Kidney epithelial cell (primary cell): ENCODE data around the gene TRMT10C. TPM values are rescaled to one million over a fixed set of nuclear protein-coding genes. Genes with fewer than 3 reads are reported as not detected.

Experiments used
- DNase-seq: peaks from one replicate; pipeline ENCODE4 v3.0.0-alpha.2; 2010; ENCODE audit warnings: low read depth
- H3K27me3 ChIP-seq: 2 replicates; pipeline ENCODE4 v1.6.0; 2011; ENCODE audit warnings: low read length; ENCODE audit not compliant: control insufficient read depth, insufficient read depth
- H3K36me3 ChIP-seq: 2 replicates; pipeline ENCODE4 v1.5.1; 2011; ENCODE audit warnings: low read length; ENCODE audit not compliant: control insufficient read depth, insufficient read depth
- H3K4me3 ChIP-seq: 2 replicates; pipeline ENCODE4 v1.5.1; 2011; ENCODE audit warnings: low read depth, mild to moderate bottlenecking, control low read depth, low read length
- total RNA-seq: library from RNA; depleted of rRNA; stranded (reverse); fragments of >200 nt; gene quantifications from 2 replicates; pipeline ENCODE4 v1.2.3, GENCODE V29; 2015
- TF ChIP-seq, protein P1 (sequence below): IDR thresholded peaks from 2 replicates; pipeline ENCODE4 v1.5.1; 2011; ENCODE audit warnings: mild to moderate bottlenecking, moderate library complexity, low read length, control low read depth, inconsistent platforms; ENCODE audit not compliant: insufficient read depth, poor library complexity, severe bottlenecking

Gene TRMT10C
- 39.4 and 43.7 TPM in 2 replicates for total RNA-seq

DNA sequence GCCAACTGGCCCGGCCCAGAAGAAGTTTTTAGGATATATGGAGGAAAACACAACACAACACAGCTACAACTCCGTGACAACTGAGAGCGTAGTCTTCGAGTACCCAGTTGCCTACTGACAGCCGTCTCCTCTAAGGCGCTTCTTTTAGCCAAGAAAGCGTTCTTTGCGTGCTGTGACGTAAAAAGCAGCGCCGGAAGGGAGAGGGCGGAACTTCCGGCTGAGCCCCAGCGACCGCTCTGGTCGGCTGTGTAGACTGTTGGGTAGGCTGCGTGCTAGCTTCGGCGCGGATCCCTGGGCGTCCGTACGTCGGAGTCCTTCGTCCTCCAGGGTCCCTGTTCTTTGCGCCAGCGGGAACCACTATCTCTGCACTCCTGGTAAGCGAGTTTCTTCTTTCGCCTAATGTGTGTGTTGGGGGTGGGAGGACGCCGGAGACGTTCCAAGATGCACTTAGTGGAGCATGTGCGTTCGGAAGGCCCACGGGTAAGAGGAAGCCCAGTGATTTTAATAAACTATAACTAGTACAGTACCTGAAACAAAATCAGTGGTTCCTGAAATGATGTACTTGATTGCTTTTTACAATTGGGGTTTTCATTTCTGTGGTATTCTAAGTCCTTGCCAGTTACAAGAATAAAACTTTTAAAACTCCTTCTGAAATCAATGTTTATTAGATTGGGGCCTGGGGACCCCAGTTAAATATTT lies at the start of gene TRMT10C:
TRMT10C (plus strand) TSS at position 239 of the 699 bp plus-strand sequence. CDS start 2,914 bp downstream, outside the sequence.
- peak; percentile 76 for DNase-seq
- Histone ChIP-seq H3K36me3 (no peaks in the 10 kb centered on the region), H3K4me3 (peak within 1 kb of the TSS; percentile 74), H3K27me3 (no peaks in the 10 kb centered on the region)
- TF ChIP-seq, protein P1, sequence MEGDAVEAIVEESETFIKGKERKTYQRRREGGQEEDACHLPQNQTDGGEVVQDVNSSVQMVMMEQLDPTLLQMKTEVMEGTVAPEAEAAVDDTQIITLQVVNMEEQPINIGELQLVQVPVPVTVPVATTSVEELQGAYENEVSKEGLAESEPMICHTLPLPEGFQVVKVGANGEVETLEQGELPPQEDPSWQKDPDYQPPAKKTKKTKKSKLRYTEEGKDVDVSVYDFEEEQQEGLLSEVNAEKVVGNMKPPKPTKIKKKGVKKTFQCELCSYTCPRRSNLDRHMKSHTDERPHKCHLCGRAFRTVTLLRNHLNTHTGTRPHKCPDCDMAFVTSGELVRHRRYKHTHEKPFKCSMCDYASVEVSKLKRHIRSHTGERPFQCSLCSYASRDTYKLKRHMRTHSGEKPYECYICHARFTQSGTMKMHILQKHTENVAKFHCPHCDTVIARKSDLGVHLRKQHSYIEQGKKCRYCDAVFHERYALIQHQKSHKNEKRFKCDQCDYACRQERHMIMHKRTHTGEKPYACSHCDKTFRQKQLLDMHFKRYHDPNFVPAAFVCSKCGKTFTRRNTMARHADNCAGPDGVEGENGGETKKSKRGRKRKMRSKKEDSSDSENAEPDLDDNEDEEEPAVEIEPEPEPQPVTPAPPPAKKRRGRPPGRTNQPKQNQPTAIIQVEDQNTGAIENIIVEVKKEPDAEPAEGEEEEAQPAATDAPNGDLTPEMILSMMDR, result no peak

DNA sequence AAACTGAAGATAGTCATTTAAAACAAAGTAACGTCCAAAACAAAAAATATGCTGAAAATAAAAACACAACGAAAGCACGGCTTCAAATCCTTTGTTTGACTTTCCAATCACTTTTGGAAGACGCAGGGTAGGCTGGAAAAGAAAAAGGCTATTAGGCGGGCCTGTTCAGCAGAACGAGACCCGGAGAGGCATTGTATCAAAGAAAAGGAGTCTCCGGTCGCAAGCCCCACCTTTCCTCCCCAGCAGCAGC lies 49.3 kb upstream of the TRMT10C start:
- DNase-seq, result no peak
- H3K4me3 ChIP-seq, result peak overlapping the region; percentile 71
- H3K27me3 ChIP-seq, result no peaks in the 10 kb centered on the region

DNA sequence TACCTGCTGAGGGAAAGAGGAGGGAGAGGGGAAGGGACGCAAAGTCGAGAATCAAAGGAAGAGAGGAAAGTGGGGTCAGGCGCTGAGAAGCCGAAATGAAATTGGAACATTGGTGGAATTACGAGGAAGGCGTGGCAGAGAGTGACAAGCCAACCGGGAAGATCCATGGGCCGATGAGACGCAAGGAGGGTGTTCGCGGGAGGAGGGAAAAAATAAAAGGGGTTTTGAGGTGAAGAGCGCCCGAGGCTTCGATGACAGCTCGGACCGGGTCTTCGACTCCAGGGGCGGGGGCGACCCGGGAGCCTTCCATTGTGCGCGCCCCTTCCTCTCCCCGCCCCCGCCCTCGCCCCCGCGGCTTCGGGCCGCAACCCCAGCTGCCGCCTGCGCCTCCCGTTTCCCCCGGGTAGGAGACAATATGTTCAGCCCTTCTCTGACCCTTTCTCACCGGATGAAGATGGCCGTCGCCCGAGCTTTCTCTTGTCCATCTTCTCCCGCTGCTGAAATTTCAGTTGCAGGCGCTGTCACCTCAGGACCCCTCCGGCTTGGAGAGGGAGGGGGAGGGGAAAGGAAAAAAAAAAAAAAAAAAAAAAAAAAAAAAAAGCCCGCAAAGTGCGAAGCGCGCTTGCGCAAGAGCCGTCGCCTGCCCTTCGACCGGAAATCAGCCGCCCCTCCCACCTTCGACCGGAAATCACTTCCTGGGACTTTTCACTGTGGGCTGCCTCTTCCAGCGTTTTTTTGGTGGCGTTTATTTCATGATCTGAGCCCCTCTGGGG lies 48.8 kb upstream of the TRMT10C start, which contains the start of gene SENP7:
SENP7 (minus strand) TSS at position 567 of the 773 bp plus-strand sequence; CDS start at position 485, 82 bp downstream.
- TF ChIP-seq, protein P1, result no peak
- peak within 1 kb of the TSS; percentile 71 for H3K4me3 ChIP-seq
- no peaks in the 10 kb centered on the region for H3K36me3 ChIP-seq
- DNase-seq, result no peak
- no peaks in the 10 kb centered on the region for H3K27me3 ChIP-seq

More for the DNA sequence above, 49.3 kb upstream of the TRMT10C start:
- TF ChIP-seq, protein P1, result no peak
- H3K36me3 ChIP-seq, result no peaks in the 10 kb centered on the region

DNA sequence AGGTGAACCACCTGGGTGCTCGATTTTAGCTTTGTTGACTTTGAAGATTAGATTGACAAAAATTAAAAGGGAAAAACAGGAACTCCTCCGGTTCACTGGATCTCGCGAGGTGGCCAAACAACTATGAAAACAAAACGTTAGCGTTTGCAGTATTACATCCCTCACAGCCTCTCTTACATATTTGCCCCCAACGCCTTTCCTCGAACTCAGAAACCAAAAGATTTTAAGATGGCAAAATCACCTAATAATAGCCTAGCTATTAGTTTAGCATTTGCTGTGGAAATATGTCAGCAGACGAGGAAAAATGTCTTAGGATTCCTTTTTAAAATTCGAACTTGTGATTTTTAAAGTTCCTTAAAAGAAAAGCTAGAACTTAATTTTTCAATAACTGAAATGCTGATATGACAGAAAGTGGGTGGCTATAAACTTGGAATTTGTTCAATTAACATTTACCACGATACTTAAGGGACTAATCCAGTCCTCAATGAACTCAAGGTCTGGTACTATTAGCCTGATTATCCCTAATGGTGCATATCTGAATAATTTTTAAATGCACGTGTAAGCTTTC lies 48.2 kb upstream of the TRMT10C start:
- no peaks in the 10 kb centered on the region for H3K36me3 ChIP-seq
- TF ChIP-seq, protein P1, result no peak
- peak overlapping the region; percentile 71 for H3K4me3 ChIP-seq
- no peak for DNase-seq
- H3K27me3 ChIP-seq, result no peaks in the 10 kb centered on the region

DNA sequence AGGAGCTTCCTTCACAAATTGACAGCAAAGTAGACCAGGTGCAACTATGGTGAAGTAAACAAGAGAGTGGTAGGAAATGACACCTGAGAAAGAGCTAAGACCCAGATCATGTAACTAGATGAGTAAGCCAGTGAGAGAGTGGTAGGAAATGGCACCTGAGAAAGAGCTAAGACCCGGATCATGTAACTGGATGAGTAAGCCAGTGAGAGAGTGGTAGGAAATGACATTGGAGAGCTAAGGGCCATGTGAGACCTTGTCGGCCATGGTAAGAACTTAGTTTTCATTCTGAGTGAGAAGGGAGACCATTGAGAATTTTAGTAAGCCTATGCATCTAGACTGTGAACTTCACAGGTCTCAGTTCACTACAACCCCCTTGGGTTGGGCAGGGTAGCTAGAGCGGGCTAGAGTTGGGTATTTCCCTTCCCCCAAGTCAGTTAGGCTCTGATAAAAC lies 43.2 kb upstream of the TRMT10C start:
- H3K36me3 ChIP-seq, result no peaks in the 10 kb centered on the region
- TF ChIP-seq, protein P1, result no peak
- no peak overlapping the region for H3K4me3 ChIP-seq
- DNase-seq, result no peak
- no peaks in the 10 kb centered on the region for H3K27me3 ChIP-seq
